Stimulated activated memory B cell treated with anti-CD40 and anti-IgM and Interleukin-4, amounts not matched to agents 10 μg/mL and 1 μg/mL and 100 μg/mL, for 72 hours (primary cell): ENCODE data around the gene SLTM.
"Not testable (repeated sequence)": the region's sequence is repeated elsewhere in the genome, so short reads cannot be mapped to it uniquely, and the experiment has no call there.

Source experiments
- ATAC-seq: fragments of 150-1000 bp; cut with Tn5 transposase; 2 replicates; pipeline ENCODE4 v1.10.0; 2021
- H3K27ac Mint-ChIP-seq: one replicate; pipeline ENCODE4 v1.8.0; 2022; ENCODE audit warnings: mild to moderate bottlenecking, mixed read lengths
- H3K27me3 Mint-ChIP-seq: one replicate; pipeline ENCODE4 v1.8.0; 2022; ENCODE audit warnings: mixed read lengths
- H3K36me3 Mint-ChIP-seq: one replicate; pipeline ENCODE4 v1.8.0; 2022; ENCODE audit warnings: mixed read lengths
- H3K4me1 Mint-ChIP-seq: one replicate; pipeline ENCODE4 v1.8.0; 2022; ENCODE audit warnings: mixed read lengths
- H3K4me3 Mint-ChIP-seq: one replicate; pipeline ENCODE4 v1.8.0; 2022; ENCODE audit warnings: mild to moderate bottlenecking, moderate library complexity, mixed read lengths
- H3K9me3 Mint-ChIP-seq: one replicate; pipeline ENCODE4 v1.8.0; 2022; ENCODE audit warnings: mixed read lengths

Gene SLTM

DNA sequence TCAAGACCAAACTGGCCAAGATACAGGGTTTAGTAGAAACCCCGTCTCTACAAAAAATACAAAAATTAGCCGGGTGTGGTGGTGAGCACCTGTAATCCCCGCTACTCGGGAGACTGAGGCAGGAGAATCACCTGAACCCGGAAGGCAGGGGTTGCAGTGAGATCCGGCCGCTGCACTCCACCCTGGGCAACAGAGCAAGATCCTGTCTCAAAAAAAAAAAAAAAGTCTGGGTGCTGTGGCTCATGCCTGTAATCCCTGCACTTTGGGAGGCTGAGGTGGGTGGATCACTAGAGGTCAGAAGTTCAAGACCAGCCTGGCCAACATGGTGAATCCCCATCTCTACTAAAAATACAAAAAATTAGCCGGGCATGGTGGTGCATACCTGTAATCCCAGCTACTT lies 1.5 kb upstream of the SLTM start:
- not testable (repeated sequence) for H3K4me3 Mint-ChIP-seq, ATAC-seq, H3K4me1 Mint-ChIP-seq

DNA sequence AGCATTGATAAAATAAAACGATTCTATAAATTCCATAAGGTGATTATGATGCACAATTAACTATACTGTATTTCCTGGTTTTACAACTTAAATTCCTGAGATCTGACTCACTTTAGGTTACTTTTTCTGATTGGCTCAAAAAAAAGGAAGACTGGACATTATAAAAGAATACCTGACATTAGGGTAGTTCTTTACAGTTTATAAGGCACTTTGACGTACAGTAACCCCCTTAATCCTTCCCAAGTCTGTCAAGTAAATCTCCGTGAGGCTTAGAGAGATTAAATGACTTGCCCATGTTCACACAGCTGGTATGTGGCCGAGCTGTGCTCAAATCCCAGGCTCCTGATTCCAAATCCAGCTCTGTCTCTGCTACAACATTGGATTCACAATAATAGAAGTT lies 1.0 kb upstream of the SLTM start:
- Mint-ChIP-seq H3K4me1 (peaks cover 7% of the 10 kb centered on the region), H3K36me3 (no peaks in the 10 kb centered on the region), H3K27me3 (no peaks in the 10 kb centered on the region), H3K27ac (peak overlapping the region; percentile 99), H3K9me3 (no peaks in the 10 kb centered on the region), H3K4me3 (peak overlapping the region; percentile 97)
- ATAC-seq, result no peak

More for the DNA sequence above, 1.5 kb upstream of the SLTM start:
- not testable (repeated sequence) for H3K36me3 Mint-ChIP-seq, H3K9me3 Mint-ChIP-seq, H3K27me3 Mint-ChIP-seq
- H3K27ac Mint-ChIP-seq, result peak overlapping the region; percentile 99

DNA sequence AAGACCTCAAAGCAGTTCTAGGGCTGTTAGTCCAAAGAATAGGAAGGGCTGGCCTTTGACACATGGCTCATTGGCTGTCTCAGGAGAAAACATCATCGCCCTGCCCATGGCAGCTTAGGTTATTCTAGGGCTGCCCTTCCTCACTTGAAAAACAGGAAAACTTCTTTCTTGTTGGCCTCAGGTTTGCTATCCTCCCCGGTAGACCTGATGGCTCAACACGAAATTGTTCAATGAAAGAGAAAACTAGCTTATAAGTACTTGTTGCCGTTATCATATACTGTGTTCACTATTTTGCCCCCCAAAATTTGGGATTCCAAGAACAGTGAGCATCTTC lies 602 bp upstream of the SLTM start:
- ATAC-seq, result no peak
- peak overlapping the region; percentile 99 for H3K27ac Mint-ChIP-seq
- no peaks in the 10 kb centered on the region for H3K9me3 Mint-ChIP-seq

DNA sequence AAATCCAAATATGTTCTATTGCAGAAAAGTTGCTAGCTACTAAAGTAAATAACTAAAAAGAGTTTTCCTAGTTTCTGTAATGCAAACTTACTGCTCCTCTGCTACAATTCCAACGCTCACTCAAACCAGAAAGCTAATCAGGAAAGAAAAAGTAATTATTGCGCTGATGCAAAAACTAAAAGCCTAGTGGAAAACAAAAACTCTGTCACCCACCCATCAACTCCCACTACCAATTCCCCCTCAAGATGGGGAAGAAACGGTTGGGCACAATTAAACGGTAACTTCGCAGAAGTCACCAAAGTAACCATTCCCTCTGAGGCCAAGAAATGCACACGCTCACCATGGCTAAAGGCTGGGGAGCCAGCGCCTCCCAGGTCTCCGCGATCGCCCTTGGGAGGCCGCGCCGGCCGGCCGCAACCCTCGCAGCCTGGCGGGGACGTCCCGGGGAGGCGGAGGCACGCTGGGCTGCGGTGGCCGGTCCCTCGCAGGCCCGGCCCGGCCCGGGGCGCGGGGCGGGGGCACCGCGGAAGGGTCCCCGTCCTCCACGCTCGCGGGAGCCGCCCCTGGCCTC lies 684 bp downstream of the SLTM start:
- Mint-ChIP-seq H3K4me1 (peaks cover 7% of the 10 kb centered on the region), H3K27me3 (no peaks in the 10 kb centered on the region), H3K27ac (peak overlapping the region; percentile 99), H3K36me3 (no peaks in the 10 kb centered on the region), H3K9me3 (no peaks in the 10 kb centered on the region), H3K4me3 (peak overlapping the region; percentile 93)
- no peak for ATAC-seq

More for the DNA sequence above, 602 bp upstream of the SLTM start:
- H3K4me3 Mint-ChIP-seq, result peak overlapping the region; percentile 97
- no peaks in the 10 kb centered on the region for H3K36me3 Mint-ChIP-seq
- no peaks in the 10 kb centered on the region for H3K27me3 Mint-ChIP-seq
- H3K4me1 Mint-ChIP-seq, result peaks cover 7% of the 10 kb centered on the region

DNA sequence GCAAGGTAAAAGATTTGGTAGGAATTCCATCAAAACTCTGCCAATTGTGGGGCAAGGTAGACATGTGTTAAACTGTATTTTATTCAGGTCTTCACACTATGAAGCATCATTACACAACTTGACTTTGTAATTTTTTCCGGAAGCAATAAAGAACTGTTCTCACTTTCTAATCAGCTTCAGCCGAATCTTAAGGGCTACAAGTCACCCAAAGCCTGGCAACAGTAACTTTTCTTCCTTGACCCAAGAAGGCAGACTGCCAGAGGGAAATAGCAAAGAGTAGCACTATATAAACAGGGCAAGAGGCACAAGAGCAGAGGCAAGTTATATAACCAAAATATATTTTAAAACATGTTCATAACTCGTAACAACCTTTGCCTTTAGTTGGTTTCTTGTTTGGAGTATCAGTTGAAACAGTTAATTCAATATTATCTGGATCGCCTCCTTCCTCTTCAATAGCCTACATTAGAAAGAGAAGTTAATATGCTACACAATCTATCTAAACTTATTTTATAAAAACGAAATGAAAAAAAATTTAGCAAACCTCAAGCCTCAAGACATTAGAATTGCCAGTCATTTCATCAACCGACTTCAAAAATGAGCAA lies 1.4 kb downstream of the SLTM start:
- H3K36me3 Mint-ChIP-seq, result no peaks in the 10 kb centered on the region
- no peak for ATAC-seq
- H3K9me3 Mint-ChIP-seq, result no peaks in the 10 kb centered on the region

GRCh38 chr15:58929891-58930416 lies 3.5 kb downstream of the SLTM start:
- H3K4me1 Mint-ChIP-seq, result peaks cover 16% of the 10 kb centered on the region
- no peak overlapping the region for H3K27ac Mint-ChIP-seq
- H3K9me3 Mint-ChIP-seq, result no peaks in the 10 kb centered on the region
- ATAC-seq, result no peak
- H3K36me3 Mint-ChIP-seq, result no peaks in the 10 kb centered on the region
- no peak overlapping the region for H3K4me3 Mint-ChIP-seq
- H3K27me3 Mint-ChIP-seq, result no peaks in the 10 kb centered on the region

More for the DNA sequence above, 1.4 kb downstream of the SLTM start:
- Mint-ChIP-seq H3K27me3 (no peaks in the 10 kb centered on the region), H3K27ac (peak overlapping the region; percentile 99), H3K4me1 (peaks cover 7% of the 10 kb centered on the region), H3K4me3 (peak overlapping the region; percentile 93)

DNA sequence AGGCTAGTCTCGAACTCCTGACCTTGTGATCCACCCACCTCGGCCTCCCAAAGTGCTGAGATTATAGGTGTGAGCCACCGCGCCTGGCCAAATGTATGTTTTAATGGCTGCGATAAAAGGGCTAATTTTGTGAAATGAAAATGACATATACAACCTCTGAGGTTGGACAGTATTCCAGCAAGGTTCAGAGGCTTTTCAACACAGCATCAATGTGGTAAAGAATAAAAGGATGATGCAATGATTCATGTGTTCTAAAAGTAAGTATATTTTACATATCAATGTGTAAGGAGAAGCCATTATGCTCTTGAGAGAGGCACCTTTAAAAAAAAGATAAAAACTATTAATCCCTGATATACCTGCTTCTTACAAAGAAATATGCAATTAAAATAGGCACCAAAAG lies 6.7 kb downstream of the SLTM start:
- peaks cover 5% of the 10 kb centered on the region for H3K36me3 Mint-ChIP-seq
- no peak overlapping the region for H3K4me3 Mint-ChIP-seq
- ATAC-seq, result no peak
- peaks cover 21% of the 10 kb centered on the region for H3K4me1 Mint-ChIP-seq
- no peaks in the 10 kb centered on the region for H3K27me3 Mint-ChIP-seq
- no peak overlapping the region for H3K27ac Mint-ChIP-seq
- no peaks in the 10 kb centered on the region for H3K9me3 Mint-ChIP-seq

DNA sequence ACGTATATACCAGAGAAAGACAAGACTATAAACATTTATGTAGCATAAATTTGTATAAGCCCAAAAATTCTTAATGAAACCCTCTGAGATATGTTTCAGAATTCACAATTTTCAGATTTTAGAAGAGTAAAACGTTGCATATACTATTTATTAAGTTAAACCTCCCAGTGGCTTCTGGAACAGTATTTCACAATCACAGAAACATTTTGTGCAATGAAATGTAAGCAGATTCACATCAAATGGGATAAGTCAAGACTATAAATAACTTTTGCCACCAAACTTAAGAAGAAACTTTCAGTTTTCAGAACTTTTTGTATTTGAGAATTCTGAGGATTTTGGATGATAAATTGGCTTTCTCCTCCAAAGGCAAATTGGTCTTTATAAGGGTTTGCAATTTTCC lies 9.2 kb downstream of the SLTM start:
- Mint-ChIP-seq H3K27ac (no peak overlapping the region), H3K36me3 (peaks cover 5% of the 10 kb centered on the region), H3K4me1 (peaks cover 15% of the 10 kb centered on the region), H3K27me3 (no peaks in the 10 kb centered on the region), H3K9me3 (no peaks in the 10 kb centered on the region), H3K4me3 (no peak overlapping the region)
- no peak for ATAC-seq

- no peak overlapping the region for H3K4me3 Mint-ChIP-seq
- H3K27ac Mint-ChIP-seq, result no peak overlapping the region
- no peaks in the 10 kb centered on the region for H3K9me3 Mint-ChIP-seq
- peaks cover 5% of the 10 kb centered on the region for H3K36me3 Mint-ChIP-seq
- no peaks in the 10 kb centered on the region for H3K27me3 Mint-ChIP-seq
- no peak for ATAC-seq
- H3K4me1 Mint-ChIP-seq, result peaks cover 15% of the 10 kb centered on the region
These were observed 9.7 kb downstream of the SLTM start for GRCh38 chr15:58923696-58924300.

GRCh38 chr15:58923284-58923683 lies 10.2 kb downstream of the SLTM start:
- no peak overlapping the region for H3K27ac Mint-ChIP-seq
- H3K4me3 Mint-ChIP-seq, result no peak overlapping the region
- no peaks in the 10 kb centered on the region for H3K27me3 Mint-ChIP-seq
- H3K36me3 Mint-ChIP-seq, result peaks cover 5% of the 10 kb centered on the region
- ATAC-seq, result no peak
- no peaks in the 10 kb centered on the region for H3K9me3 Mint-ChIP-seq
- peaks cover 15% of the 10 kb centered on the region for H3K4me1 Mint-ChIP-seq

GRCh38 chr15:58921267-58921790 lies 12.2 kb downstream of the SLTM start:
- H3K27me3 Mint-ChIP-seq, result no peaks in the 10 kb centered on the region
- H3K36me3 Mint-ChIP-seq, result peaks cover 13% of the 10 kb centered on the region
- H3K27ac Mint-ChIP-seq, result no peak overlapping the region
- H3K9me3 Mint-ChIP-seq, result no peaks in the 10 kb centered on the region
- no peak for ATAC-seq
- H3K4me1 Mint-ChIP-seq, result peaks cover 15% of the 10 kb centered on the region
- no peak overlapping the region for H3K4me3 Mint-ChIP-seq

DNA sequence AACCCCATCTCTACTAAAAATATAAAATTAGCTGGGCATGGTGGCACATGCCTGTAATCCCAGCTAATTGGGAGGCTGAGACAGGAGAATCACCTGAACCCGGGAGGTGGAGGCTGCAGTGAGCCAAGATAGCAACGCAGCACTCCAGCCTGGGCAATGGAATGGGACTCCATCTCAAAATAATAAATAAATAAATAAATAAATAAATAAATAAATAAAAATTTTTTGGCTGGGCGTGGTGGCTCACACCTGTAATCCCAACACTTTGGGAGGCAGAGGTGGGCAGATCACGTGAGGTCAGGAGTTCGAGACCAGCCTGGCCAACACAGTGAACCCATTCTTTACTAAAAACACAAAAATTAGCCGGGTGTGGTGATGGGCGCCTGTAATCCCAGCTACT lies 13.0 kb downstream of the SLTM start:
- H3K36me3 Mint-ChIP-seq, result peaks cover 17% of the 10 kb centered on the region
- ATAC-seq, H3K9me3 Mint-ChIP-seq, H3K27ac Mint-ChIP-seq, H3K27me3 Mint-ChIP-seq, H3K4me3 Mint-ChIP-seq: not testable (repeated sequence)
- peaks cover 10% of the 10 kb centered on the region for H3K4me1 Mint-ChIP-seq

DNA sequence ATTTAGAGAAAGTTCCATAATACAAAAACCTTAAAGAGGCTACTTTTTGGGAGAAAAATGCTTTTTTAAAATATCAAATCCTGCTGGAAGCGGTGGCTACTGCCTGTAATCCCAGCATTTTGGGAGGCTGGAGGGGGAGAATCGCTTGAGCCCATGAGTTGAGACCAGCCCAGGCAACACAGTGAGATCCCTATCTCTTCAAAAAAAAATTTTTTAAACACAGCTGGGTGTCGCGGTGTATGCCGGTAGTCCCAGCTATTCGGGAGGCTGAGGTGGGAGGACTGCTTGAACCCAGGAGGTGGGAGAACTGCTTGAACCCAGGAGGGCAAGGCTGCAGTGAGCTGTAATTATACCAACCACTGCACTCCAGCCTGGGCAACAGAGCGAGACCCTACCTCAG lies 14.2 kb downstream of the SLTM start:
- H3K36me3 Mint-ChIP-seq, result peaks cover 26% of the 10 kb centered on the region
- peaks cover 9% of the 10 kb centered on the region for H3K4me1 Mint-ChIP-seq

GRCh38 chr15:58918239-58918638 lies 15.2 kb downstream of the SLTM start:
- no peak overlapping the region for H3K4me3 Mint-ChIP-seq
- H3K9me3 Mint-ChIP-seq, result no peaks in the 10 kb centered on the region
- H3K4me1 Mint-ChIP-seq, result peaks cover 7% of the 10 kb centered on the region
- H3K27ac Mint-ChIP-seq, result no peak overlapping the region
- no peaks in the 10 kb centered on the region for H3K27me3 Mint-ChIP-seq
- no peak for ATAC-seq
- H3K36me3 Mint-ChIP-seq, result peaks cover 30% of the 10 kb centered on the region

More for the DNA sequence above, 14.2 kb downstream of the SLTM start:
- Mint-ChIP-seq H3K27me3 (no peaks in the 10 kb centered on the region), H3K27ac (no peak overlapping the region), H3K4me3 (no peak overlapping the region), H3K9me3 (no peaks in the 10 kb centered on the region)
- ATAC-seq, result no peak

GRCh38 chr15:58917613-58918129 lies 15.8 kb downstream of the SLTM start:
- not testable (repeated sequence) for H3K4me1 Mint-ChIP-seq, H3K4me3 Mint-ChIP-seq, ATAC-seq, H3K27me3 Mint-ChIP-seq, H3K27ac Mint-ChIP-seq, H3K9me3 Mint-ChIP-seq
- H3K36me3 Mint-ChIP-seq, result peaks cover 31% of the 10 kb centered on the region

DNA sequence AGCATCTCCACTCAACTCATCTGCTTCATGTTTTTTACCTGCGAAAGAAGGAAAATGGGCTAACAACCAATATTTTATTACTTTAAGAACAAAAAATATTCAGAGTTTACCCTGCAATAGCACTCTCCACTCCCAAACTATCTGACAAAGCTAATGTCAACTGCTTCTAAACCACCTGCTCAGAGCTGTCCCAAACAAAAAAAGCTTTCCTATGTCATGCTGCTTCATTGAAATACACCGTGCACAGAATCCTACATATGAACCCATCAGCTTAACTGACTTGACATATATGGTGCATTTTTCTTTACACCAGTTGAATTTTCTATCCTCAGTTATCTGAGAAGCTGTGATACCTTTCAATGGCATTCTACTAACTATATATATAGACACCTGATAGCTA lies 16.5 kb downstream of the SLTM start:
- Mint-ChIP-seq H3K9me3 (no peaks in the 10 kb centered on the region), H3K36me3 (peaks cover 31% of the 10 kb centered on the region), H3K27ac (no peak overlapping the region), H3K4me3 (no peak overlapping the region), H3K27me3 (no peaks in the 10 kb centered on the region), H3K4me1 (peaks cover 7% of the 10 kb centered on the region)
- ATAC-seq, result no peak
